Spleen (tissue), 7 donors: Measurements from ENCODE around the gene CASP10.

ENCODE experiments used
- POLR2A ChIP-seq, 3 donors: fragments of 450-650 bp; IDR thresholded peaks; one replicate each; pipeline ENCODE4 v1.5.1; 2017; ENCODE audit warnings: antibody characterized with exemption in 3 of 3, mild to moderate bottlenecking in 1 of 3
- TF ChIP-seq, protein P1 (sequence below), 11 experiments: fragments of 200-600 bp in 7 of 11; fragments of 450-650 bp in 4 of 11; sonication (generic) in 4 of 11; IDR thresholded peaks in 8 of 11; conservative IDR thresholded peaks in 3 of 11; 1 replicate in 7 of 11; 2 replicates in 4 of 11; pipeline versions ENCODE4 v1.4.0 to v1.8.0; 2016 to 2021; ENCODE audit warnings: antibody characterized with exemption in 11 of 11, inconsistent platforms in 4 of 11, mild to moderate bottlenecking in 1 of 11
- donor health status: DM: no; HTN: no; CAD: no; lungs with moderate emphysema.
- donor health status: DM: no; HTN: no; CAD: no.
- donor health status: DM: no; HTN: no; CAD: no.

DNA sequence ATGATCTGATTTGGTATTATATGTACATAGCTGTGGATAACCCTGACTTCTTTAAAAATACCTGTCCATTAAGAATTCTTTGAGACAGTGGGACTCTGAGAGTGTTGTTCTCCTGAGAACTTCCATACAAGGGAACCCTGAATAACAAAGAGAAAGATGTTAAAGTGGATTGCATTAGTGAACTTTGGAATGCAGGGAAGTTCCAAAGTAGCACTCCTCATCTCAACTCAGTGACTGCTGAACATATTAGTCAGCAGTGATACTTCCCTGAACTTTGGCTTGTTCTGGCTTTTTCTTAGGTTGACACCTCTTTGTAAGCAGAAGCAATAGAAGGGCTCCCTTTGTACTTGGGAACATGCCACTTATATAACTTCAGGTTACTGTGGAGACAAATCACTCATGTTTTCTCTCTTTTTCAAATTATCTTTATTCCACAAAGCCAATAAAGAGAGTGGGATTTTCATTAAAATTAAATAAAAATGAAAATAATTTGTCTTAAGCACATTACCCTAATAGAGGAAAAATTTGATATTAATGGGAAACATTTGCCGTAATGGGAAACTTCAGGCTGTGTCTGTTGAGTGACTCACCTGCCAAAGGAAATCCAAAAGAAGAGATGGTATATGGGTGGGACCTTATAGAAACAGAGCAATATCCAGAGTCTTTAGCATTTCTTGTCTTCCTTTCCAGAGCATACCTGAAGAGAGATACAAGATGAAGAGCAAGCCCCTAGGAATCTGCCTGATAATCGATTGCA lies 33.7 kb upstream of the CASP10 start:
- TF ChIP-seq, protein P1, sequence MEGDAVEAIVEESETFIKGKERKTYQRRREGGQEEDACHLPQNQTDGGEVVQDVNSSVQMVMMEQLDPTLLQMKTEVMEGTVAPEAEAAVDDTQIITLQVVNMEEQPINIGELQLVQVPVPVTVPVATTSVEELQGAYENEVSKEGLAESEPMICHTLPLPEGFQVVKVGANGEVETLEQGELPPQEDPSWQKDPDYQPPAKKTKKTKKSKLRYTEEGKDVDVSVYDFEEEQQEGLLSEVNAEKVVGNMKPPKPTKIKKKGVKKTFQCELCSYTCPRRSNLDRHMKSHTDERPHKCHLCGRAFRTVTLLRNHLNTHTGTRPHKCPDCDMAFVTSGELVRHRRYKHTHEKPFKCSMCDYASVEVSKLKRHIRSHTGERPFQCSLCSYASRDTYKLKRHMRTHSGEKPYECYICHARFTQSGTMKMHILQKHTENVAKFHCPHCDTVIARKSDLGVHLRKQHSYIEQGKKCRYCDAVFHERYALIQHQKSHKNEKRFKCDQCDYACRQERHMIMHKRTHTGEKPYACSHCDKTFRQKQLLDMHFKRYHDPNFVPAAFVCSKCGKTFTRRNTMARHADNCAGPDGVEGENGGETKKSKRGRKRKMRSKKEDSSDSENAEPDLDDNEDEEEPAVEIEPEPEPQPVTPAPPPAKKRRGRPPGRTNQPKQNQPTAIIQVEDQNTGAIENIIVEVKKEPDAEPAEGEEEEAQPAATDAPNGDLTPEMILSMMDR (IDR thresholded peaks at IDR 0.05 in 8 of 11, conservative IDR thresholded peaks at IDR 0.05 in 3 of 11): no peak
- no peak for TF ChIP-seq POLR2A (IDR thresholded peaks at IDR 0.05)
